Esophagus muscularis mucosa (tissue), 4 donors: ENCODE measurements around the gene GALNT14. TPM values are rescaled to one million over a fixed set of nuclear protein-coding genes. Genes with fewer than 3 reads are reported as not detected.

Source experiments
- DNase-seq: peaks from one replicate; pipeline ENCODE4 v3.0.0-alpha.2; 2017; ENCODE audit errors: extremely low spot score
- H3K27ac ChIP-seq, 4 donors: fragments of 200-600 bp; sonication (generic); replicated peaks in 1 of 4; 1 replicate in 3 of 4; 2 replicates in 1 of 4; pipeline ENCODE4 v1.5.1; 2016 to 2019; ENCODE audit warnings: mild to moderate bottlenecking in 1 of 4
- H3K27me3 ChIP-seq, 4 donors: fragments of 200-600 bp; sonication (generic); one replicate each; pipeline versions ENCODE4 v1.5.1 to v1.6.0; 2016 to 2019
- H3K36me3 ChIP-seq, 4 donors: fragments of 200-600 bp; sonication (generic); one replicate each; pipeline ENCODE4 v1.5.1; 2016 to 2019
- H3K4me1 ChIP-seq, 4 donors: fragments of 200-600 bp; sonication (generic); one replicate each; pipeline ENCODE4 v1.5.1; 2016 to 2019
- H3K4me3 ChIP-seq, 4 donors: fragments of 200-600 bp; sonication (generic); 1 replicate in 2 of 4; 2 replicates in 2 of 4; pipeline ENCODE4 v1.5.1; 2016 to 2019; ENCODE audit warnings: mild to moderate bottlenecking in 4 of 4, moderate library complexity in 1 of 4
- H3K9me3 ChIP-seq, 4 donors: fragments of 200-600 bp; sonication (generic); 1 replicate in 3 of 4; 2 replicates in 1 of 4; pipeline ENCODE4 v1.5.1; 2016 to 2019
- CTCF ChIP-seq, 3 experiments: fragments of 200-600 bp in 2 of 3; fragments of 450-650 bp in 1 of 3; sonication (generic) in 2 of 3; IDR thresholded peaks; one replicate each; pipeline ENCODE4 v1.5.1; 2017 to 2019; ENCODE audit warnings: antibody characterized with exemption in 3 of 3, mild to moderate bottlenecking in 2 of 3, moderate library complexity in 1 of 3
- EP300 ChIP-seq: sonication (generic); formaldehyde crosslinking; IDR thresholded peaks from one replicate; pipeline ENCODE4 v1.6.1; 2017; ENCODE audit warnings: antibody characterized with exemption
- POLR2A ChIP-seq: fragments of 450-650 bp; IDR thresholded peaks from one replicate; pipeline ENCODE4 v1.6.1; 2017; ENCODE audit warnings: antibody characterized with exemption, moderate library complexity, mild to moderate bottlenecking, low read depth
- POLR2AphosphoS5 ChIP-seq, 2 donors: sonication (generic); formaldehyde crosslinking; IDR thresholded peaks; one replicate each; pipeline ENCODE4 v1.6.1; 2017; ENCODE audit warnings: antibody characterized with exemption in 2 of 2
- WGBS: methylation state at CpG from one replicate; pipeline ENCODE4 v1.1.5; 2018; 5-methylcytosine and 5-hydroxymethylcytosine counted together
- intact Hi-C: fragments of 100-400 bp; cut with DNase I; formaldehyde crosslinking; loops from one replicate; pipeline ENCODE4 v1.15.1; 2023
- total RNA-seq, 4 donors: library from RNA; depleted of rRNA; stranded (reverse); fragments of >200 nt; gene quantifications; one replicate each; pipeline versions ENCODE4 v1.1.0 to v1.2.1, GENCODE V29; 2016

GALNT14 gene
- total RNA-seq, 4 donors from 2014 or later: 0.33 to 1.0 (median 0.80) TPM; not detected in 1

DNA sequence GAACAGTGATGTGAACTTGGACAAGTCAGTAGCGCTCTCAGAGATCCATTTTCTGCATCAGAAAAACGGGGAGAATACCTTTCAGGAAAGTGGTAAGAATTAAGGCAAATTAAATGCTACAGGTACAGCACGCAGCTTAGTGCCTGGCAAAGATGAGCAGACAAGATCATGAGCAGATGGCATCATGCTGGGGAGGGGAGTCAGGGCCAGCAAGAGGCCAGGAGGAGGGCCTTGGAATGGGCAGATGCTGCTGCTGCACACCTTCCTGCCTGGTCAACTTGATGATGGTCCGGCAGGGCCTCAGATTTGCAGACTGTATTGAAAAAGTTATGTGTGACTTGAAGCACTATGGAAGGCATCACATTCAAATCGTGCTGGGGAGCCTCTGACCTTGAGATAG, 72.9 kb downstream of the GALNT14 start:
- H3K27me3 ChIP-seq: peaks cover 0 to 20% (median 0%) of the 10 kb centered on the region in 4 donors
- H3K4me1 ChIP-seq: no peaks in the 10 kb centered on the region
- H3K4me3 ChIP-seq: no peak overlapping the region
- no peaks in the 10 kb centered on the region for H3K36me3 ChIP-seq
- TF ChIP-seq EP300 (no peak), POLR2A (no peak), POLR2AphosphoS5 (IDR thresholded peaks at IDR 0.05) (no peak), CTCF (IDR thresholded peaks at IDR 0.05) (no peak)
- H3K9me3 ChIP-seq: no peaks in the 10 kb centered on the region
- no peak overlapping the region for H3K27ac ChIP-seq
- 83% methylated on average over 5 of the region's 5 CpGs for WGBS
- DNase-seq: no peak
- intact Hi-C loops: no loop called here

DNA sequence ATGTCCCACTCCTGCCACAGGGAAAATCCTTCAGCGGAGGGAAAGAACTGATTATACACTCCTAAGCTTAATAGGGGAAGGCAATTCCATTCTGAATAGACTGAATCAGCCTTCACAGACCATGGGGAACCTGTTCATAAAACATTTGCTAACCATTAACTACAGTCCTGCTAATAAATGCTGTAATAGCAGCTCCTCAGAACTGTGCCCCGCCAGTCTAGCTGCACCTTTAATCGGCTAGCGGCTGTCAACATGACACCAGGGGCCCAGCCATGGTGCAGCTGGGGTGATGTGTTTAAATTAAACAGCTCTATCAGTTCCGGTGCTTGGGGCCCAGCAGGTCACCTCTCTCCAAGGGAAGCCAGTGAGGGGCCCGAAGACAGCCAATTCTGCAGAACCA, 77.8 kb downstream of the GALNT14 start:
- no peak for DNase-seq
- 95% methylated on average over 2 of the region's 6 CpGs for WGBS
- H3K4me3 ChIP-seq: no peak overlapping the region
- H3K36me3 ChIP-seq: no peaks in the 10 kb centered on the region
- peaks cover 0 to 4% (median 0%) of the 10 kb centered on the region in 4 donors for H3K27me3 ChIP-seq
- intact Hi-C loops: no loop called here
- no peak overlapping the region for H3K27ac ChIP-seq
- no peaks in the 10 kb centered on the region for H3K4me1 ChIP-seq
- TF ChIP-seq POLR2AphosphoS5 (IDR thresholded peaks at IDR 0.05): no peak
- TF ChIP-seq EP300: no peak
- no peak for TF ChIP-seq POLR2A
- TF ChIP-seq CTCF (IDR thresholded peaks at IDR 0.05): no peak
- H3K9me3 ChIP-seq: no peaks in the 10 kb centered on the region

- DNase-seq: no peak
- Histone ChIP-seq H3K9me3 (no peaks in the 10 kb centered on the region), H3K36me3 (no peaks in the 10 kb centered on the region), H3K27ac (no peak overlapping the region), H3K4me3 (no peak overlapping the region), H3K27me3 (no peaks in the 10 kb centered on the region), H3K4me1 (no peaks in the 10 kb centered on the region)
- WGBS: 89% methylated on average over 13 of the region's 13 CpGs
- TF ChIP-seq CTCF (IDR thresholded peaks at IDR 0.05) (no peak), EP300 (no peak), POLR2A (no peak), POLR2AphosphoS5 (IDR thresholded peaks at IDR 0.05) (no peak)
- intact Hi-C loops: no loop called here
Measured at GRCh38 chr2:31058096-31059035, 79.9 kb downstream of the GALNT14 start.

- no peak for TF ChIP-seq EP300
- WGBS: 58% methylated on average over 3 of the region's 3 CpGs
Measured at GRCh38 chr2:31057691-31058090, 80.5 kb downstream of the GALNT14 start.

GRCh38 chr2:31055938-31056337, 82.3 kb downstream of the GALNT14 start:
- DNase-seq: no peak
- no peaks in the 10 kb centered on the region for H3K4me1 ChIP-seq
- H3K9me3 ChIP-seq: no peaks in the 10 kb centered on the region
- no peaks in the 10 kb centered on the region for H3K27me3 ChIP-seq
- H3K27ac ChIP-seq: no peak overlapping the region
- WGBS: 85% methylated on average over 6 of the region's 6 CpGs
- intact Hi-C loops: no loop called here
- TF ChIP-seq POLR2A (no peak), EP300 (no peak), POLR2AphosphoS5 (IDR thresholded peaks at IDR 0.05) (no peak), CTCF (IDR thresholded peaks at IDR 0.05) (no peak)
- no peak overlapping the region for H3K4me3 ChIP-seq
- H3K36me3 ChIP-seq: no peaks in the 10 kb centered on the region

More at GRCh38 chr2:31057691-31058090, 80.5 kb downstream of the GALNT14 start:
- no peak for DNase-seq
- Histone ChIP-seq H3K4me3 (no peak overlapping the region), H3K4me1 (no peaks in the 10 kb centered on the region), H3K27ac (no peak overlapping the region), H3K9me3 (no peaks in the 10 kb centered on the region), H3K27me3 (no peaks in the 10 kb centered on the region), H3K36me3 (no peaks in the 10 kb centered on the region)
- intact Hi-C loops: no loop called here
